ENCODE data around the gene RTTN. TPM values are rescaled to one million over a fixed set of nuclear protein-coding genes. Genes with fewer than 3 reads are reported as not detected.
A peak's percentile ranks its signal among the peaks of the same experiment; 100 is the strongest.

RTTN gene
- total and polyA plus RNA-seq, 2 experiments from 2014 or later: 7.2 to 31.0 TPM

DNA sequence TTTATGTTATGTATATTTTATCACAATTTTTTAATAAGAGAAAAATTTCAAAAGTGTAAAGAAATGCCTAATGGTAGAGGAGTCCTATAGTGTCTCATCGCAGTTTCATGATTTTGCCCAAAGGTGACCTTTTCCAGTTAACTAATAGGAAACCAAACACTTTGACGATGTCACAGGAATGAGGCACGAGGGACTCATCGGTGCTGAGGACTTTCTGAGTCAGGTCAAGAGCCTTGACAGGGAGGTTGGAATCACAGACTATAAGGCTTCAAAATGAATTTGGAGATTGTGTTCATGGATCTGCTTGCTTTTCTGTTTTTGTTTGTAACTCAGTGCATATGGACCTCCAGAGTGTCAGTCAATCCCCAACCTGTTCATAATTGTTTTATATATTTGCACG is 15.1 kb upstream of the RTTN start:
- H3K36me3 Mint-ChIP-seq (ENCODE audit: low read depth): no peaks in the 10 kb centered on the region
- H3K4me2 ChIP-seq: peak overlapping the region; percentile 36

More for the DNA sequence above, 15.1 kb upstream of the RTTN start:
- Histone ChIP-seq H3F3A (replicated peaks; ENCODE audit: low read depth) (no peaks in the 10 kb centered on the region), H3K4me1 (ENCODE audit: insufficient read depth) (no peaks in the 10 kb centered on the region), H3K9me2 (ENCODE audit: insufficient read depth) (no peaks in the 10 kb centered on the region), H4K20me1 (replicated peaks; ENCODE audit: insufficient read depth) (no peaks in the 10 kb centered on the region; the same call in 1 of the 2 replicates), H2AFZ (peak overlapping the region; percentile 35; the same call in 1 of the 2 replicates), H3K79me2 (replicated peaks; ENCODE audit: insufficient read depth) (no peaks in the 10 kb centered on the region), H3K27ac (ENCODE audit: low read depth) (no peak overlapping the region), H3K27me3 (ENCODE audit: insufficient read depth) (no peaks in the 10 kb centered on the region), H3K36me3 (ENCODE audit: insufficient read depth) (no peaks in the 10 kb centered on the region), H3K4me3 (no peak overlapping the region)
- Mint-ChIP-seq H3K4me1 (peaks cover 14% of the 10 kb centered on the region), H3K4me3 (no peak overlapping the region), H3K27ac (no peak overlapping the region), H3K9me3 (no peaks in the 10 kb centered on the region), H3K27me3 (ENCODE audit: insufficient read depth, low read depth, poor library complexity) (peaks cover 4% of the 10 kb centered on the region)
- TF ChIP-seq, protein P1, sequence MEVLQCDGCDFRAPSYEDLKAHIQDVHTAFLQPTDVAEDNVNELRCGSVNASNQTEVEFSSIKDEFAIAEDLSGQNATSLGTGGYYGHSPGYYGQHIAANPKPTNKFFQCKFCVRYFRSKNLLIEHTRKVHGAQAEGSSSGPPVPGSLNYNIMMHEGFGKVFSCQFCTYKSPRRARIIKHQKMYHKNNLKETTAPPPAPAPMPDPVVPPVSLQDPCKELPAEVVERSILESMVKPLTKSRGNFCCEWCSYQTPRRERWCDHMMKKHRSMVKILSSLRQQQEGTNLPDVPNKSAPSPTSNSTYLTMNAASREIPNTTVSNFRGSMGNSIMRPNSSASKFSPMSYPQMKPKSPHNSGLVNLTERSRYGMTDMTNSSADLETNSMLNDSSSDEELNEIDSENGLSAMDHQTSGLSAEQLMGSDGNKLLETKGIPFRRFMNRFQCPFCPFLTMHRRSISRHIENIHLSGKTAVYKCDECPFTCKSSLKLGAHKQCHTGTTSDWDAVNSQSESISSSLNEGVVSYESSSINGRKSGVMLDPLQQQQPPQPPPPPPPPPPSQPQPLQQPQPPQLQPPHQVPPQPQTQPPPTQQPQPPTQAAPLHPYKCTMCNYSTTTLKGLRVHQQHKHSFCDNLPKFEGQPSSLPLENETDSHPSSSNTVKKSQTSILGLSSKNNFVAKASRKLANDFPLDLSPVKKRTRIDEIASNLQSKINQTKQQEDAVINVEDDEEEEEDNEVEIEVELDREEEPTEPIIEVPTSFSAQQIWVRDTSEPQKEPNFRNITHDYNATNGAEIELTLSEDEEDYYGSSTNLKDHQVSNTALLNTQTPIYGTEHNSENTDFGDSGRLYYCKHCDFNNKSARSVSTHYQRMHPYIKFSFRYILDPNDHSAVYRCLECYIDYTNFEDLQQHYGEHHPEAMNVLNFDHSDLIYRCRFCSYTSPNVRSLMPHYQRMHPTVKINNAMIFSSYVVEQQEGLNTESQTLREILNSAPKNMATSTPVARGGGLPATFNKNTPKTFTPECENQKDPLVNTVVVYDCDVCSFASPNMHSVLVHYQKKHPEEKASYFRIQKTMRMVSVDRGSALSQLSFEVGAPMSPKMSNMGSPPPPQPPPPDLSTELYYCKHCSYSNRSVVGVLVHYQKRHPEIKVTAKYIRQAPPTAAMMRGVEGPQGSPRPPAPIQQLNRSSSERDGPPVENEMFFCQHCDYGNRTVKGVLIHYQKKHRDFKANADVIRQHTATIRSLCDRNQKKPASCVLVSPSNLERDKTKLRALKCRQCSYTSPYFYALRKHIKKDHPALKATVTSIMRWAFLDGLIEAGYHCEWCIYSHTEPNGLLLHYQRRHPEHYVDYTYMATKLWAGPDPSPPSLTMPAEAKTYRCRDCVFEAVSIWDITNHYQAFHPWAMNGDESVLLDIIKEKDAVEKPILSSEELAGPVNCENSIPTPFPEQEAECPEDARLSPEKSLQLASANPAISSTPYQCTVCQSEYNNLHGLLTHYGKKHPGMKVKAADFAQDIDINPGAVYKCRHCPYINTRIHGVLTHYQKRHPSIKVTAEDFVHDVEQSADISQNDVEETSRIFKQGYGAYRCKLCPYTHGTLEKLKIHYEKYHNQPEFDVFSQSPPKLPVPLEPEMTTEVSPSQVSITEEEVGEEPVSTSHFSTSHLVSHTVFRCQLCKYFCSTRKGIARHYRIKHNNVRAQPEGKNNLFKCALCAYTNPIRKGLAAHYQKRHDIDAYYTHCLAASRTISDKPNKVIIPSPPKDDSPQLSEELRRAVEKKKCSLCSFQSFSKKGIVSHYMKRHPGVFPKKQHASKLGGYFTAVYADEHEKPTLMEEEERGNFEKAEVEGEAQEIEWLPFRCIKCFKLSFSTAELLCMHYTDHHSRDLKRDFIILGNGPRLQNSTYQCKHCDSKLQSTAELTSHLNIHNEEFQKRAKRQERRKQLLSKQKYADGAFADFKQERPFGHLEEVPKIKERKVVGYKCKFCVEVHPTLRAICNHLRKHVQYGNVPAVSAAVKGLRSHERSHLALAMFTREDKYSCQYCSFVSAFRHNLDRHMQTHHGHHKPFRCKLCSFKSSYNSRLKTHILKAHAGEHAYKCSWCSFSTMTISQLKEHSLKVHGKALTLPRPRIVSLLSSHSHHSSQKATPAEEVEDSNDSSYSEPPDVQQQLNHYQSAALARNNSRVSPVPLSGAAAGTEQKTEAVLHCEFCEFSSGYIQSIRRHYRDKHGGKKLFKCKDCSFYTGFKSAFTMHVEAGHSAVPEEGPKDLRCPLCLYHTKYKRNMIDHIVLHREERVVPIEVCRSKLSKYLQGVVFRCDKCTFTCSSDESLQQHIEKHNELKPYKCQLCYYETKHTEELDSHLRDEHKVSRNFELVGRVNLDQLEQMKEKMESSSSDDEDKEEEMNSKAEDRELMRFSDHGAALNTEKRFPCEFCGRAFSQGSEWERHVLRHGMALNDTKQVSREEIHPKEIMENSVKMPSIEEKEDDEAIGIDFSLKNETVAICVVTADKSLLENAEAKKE (CRISPR knock-in tag; IDR thresholded peaks at IDR 0.05): no peak
- TF ChIP-seq EZH2phosphoT487 (IDR thresholded peaks at IDR 0.05; ENCODE audit: unreplicated experiment): no peak
- no peak for TF ChIP-seq ZNF114 (CRISPR knock-in tag; IDR thresholded peaks at IDR 0.05)
- TF ChIP-seq, protein P2, sequence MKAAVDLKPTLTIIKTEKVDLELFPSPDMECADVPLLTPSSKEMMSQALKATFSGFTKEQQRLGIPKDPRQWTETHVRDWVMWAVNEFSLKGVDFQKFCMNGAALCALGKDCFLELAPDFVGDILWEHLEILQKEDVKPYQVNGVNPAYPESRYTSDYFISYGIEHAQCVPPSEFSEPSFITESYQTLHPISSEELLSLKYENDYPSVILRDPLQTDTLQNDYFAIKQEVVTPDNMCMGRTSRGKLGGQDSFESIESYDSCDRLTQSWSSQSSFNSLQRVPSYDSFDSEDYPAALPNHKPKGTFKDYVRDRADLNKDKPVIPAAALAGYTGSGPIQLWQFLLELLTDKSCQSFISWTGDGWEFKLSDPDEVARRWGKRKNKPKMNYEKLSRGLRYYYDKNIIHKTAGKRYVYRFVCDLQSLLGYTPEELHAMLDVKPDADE (IDR thresholded peaks at IDR 0.05): no peak
- no peak for TF ChIP-seq EZH2 (IDR thresholded peaks at IDR 0.05; ENCODE audit: low read depth, unreplicated experiment)
- no peak for TF ChIP-seq JUNB (IDR thresholded peaks at IDR 0.05; ENCODE audit: unreplicated experiment)
- TF ChIP-seq CTCF (conservative IDR thresholded peaks at IDR 0.05; ENCODE audit: low read depth in 2 of 2): no peak
- no peak for TF ChIP-seq CREB1 (CRISPR knock-in tag; IDR thresholded peaks at IDR 0.05; ENCODE audit: low read depth)
- TF ChIP-seq ZNF331 (CRISPR knock-in tag; IDR thresholded peaks at IDR 0.05; ENCODE audit: low read depth): no peak
- TF ChIP-seq NANOG (IDR thresholded peaks at IDR 0.05; ENCODE audit: borderline replicate concordance): no peak
- TF ChIP-seq REST (IDR thresholded peaks at IDR 0.05; ENCODE audit: unreplicated experiment): no peak
- TF ChIP-seq STAT1 (IDR thresholded peaks at IDR 0.05; ENCODE audit: unreplicated experiment): no peak
- TF ChIP-seq POLR2AphosphoS5 (IDR thresholded peaks at IDR 0.05; ENCODE audit: low read depth): no peak
- no peak for DNase-seq (ENCODE audit: low spot score)
- ATAC-seq: no peak

Data from GM23338 (cell line).